GM21390 (cell line): ENCODE data around the gene POP4.
A peak's percentile ranks its signal among the peaks of the same experiment; 100 is the strongest.
"Not testable (repeated sequence)": the region's sequence is repeated elsewhere in the genome, so short reads cannot be mapped to it uniquely, and the experiment has no call there.

ENCODE experiments used
- ATAC-seq: cut with Tn5 transposase; IDR thresholded peaks from one replicate; pipeline ENCODE4 v1.9.1; 2021; ENCODE audit not compliant: unreplicated experiment

The POP4 gene

GRCh38 chr19:29610574-29611271, 4.6 kb downstream of the POP4 start:
- peak; percentile 59 for ATAC-seq

GRCh38 chr19:29612121-29612520, 6.0 kb downstream of the POP4 start:
- ATAC-seq: no peak

- ATAC-seq: no peak
Observed at GRCh38 chr19:29612801-29613595, 6.9 kb downstream of the POP4 start.

GRCh38 chr19:29614046-29614445, 8.0 kb downstream of the POP4 start:
- no peak for ATAC-seq

- no peak for ATAC-seq
Observed at GRCh38 chr19:29614780-29615179, 8.7 kb downstream of the POP4 start.

GRCh38 chr19:29615891-29616425, 9.9 kb downstream of the POP4 start:
- ATAC-seq: no peak

- ATAC-seq: no peak
Observed at GRCh38 chr19:29616541-29616940, 10.5 kb downstream of the POP4 start.

- no peak for ATAC-seq
Observed at GRCh38 chr19:29617366-29618266, 11.5 kb downstream of the POP4 start.

GRCh38 chr19:29618434-29618833, 12.4 kb downstream of the POP4 start:
- ATAC-seq: no peak

GRCh38 chr19:29618871-29619270, 12.8 kb downstream of the POP4 start:
- ATAC-seq: no peak

- no peak for ATAC-seq
Observed at GRCh38 chr19:29620931-29621351, 14.9 kb downstream of the POP4 start.

GRCh38 chr19:29622166-29623070, 16.3 kb downstream of the POP4 start:
- peak; percentile 63 for ATAC-seq

GRCh38 chr19:29623726-29624488, 17.8 kb downstream of the POP4 start:
- ATAC-seq: no peak

- no peak for ATAC-seq
Observed at GRCh38 chr19:29624489-29625185, 18.6 kb downstream of the POP4 start.

- no peak for ATAC-seq
Observed at GRCh38 chr19:29625186-29625651, 19.1 kb downstream of the POP4 start.

GRCh38 chr19:29626386-29626785, 20.3 kb downstream of the POP4 start:
- no peak for ATAC-seq

- not testable (repeated sequence) for ATAC-seq
Observed at GRCh38 chr19:29626832-29627231, 20.7 kb downstream of the POP4 start.

GRCh38 chr19:29628661-29629385, 22.7 kb downstream of the POP4 start:
- no peak for ATAC-seq
